ENCODE results near the gene PTPRU.
"Not testable (repeated sequence)": the region's sequence is repeated elsewhere in the genome, so short reads cannot be mapped to it uniquely, and the experiment has no call there.

The PTPRU gene

DNA sequence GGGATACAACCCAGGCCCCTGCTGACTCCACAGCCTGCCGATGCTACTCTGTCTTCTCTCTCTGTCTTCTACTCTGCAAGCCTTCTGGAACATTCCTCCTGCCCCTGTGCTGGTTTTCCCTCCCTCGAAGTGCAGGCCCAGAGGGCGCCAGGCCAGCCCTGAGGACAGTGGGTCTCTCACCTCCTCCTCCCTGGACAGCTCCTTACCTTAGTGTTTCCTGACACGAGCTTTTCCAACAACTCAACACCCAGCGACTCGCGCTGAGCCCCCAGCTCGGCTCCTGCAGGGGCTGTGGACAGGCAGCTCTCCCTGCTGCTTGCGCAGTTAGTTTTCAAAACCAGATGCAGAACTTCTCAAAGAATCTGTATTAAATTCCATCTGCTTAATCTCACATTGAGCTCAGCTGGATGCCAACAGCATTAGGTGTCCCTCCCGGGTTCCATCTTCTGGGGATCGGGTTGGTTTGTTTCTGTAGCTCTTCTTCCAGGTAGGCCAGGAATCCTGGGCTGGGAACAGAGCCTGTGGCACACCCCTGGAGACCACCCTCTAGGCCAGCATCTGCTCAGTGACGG lies 54.2 kb downstream of the PTPRU start:
- DNase-seq (ENCODE audit: low read depth): no peak

DNA sequence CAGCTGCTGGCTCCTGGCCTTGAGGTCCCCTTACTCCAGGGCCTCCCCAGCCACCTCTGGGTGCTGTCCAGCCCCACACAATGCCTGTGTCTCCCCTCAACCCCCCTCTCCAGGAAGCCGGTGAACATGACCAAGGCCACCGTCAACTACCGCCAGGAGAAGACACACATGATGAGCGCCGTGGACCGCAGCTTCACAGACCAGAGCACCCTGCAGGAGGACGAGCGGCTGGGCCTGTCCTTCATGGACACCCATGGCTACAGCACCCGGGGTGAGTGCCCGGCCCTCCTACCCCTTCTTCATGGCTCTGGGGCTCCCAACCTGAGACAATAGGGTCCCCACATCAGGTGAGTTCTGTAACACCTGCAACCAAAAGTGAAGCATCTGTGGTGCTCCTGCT lies 55.4 kb downstream of the PTPRU start:
- DNase-seq (ENCODE audit: low read depth): no peak

DNA sequence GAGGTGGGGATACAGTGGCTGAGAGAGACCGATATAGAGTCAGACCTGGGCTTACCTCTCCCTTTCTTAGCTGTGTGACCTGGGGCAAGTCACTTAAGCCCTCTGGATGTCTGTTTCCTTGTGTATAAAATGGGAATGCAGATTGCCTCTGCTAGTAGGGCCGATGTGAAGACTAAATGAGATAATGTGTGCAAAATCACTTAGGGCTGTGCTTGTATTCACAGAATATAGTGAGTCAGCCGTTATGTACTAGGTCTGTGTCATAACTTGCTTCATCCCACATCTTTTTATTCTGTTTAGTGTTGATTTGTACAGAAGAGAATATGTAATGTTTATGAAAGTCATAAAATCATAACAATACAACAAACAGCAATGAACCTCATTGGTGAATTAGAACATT lies 56.0 kb downstream of the PTPRU start:
- no peak for DNase-seq (ENCODE audit: low read depth)

DNA sequence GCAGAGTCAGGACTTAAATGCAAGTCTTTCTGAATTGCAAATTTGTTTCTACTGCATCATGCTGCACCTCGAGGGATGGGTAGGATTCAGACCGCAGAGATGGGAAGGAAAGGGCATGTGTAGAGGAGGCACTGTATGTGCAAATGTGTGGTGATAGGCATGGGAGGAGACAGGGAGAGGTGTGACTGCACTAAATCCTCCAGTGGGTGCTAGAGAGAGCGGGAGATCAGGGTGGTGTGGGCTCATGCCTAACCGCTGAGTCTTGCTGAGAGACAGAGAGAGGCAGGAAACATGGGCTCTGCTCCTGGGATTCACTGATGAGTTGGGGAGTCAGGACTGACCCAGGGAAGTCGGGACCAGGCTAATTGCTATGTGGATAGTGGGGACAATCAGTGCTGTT lies 61.1 kb downstream of the PTPRU start:
- no peak for DNase-seq (ENCODE audit: low read depth)

DNA sequence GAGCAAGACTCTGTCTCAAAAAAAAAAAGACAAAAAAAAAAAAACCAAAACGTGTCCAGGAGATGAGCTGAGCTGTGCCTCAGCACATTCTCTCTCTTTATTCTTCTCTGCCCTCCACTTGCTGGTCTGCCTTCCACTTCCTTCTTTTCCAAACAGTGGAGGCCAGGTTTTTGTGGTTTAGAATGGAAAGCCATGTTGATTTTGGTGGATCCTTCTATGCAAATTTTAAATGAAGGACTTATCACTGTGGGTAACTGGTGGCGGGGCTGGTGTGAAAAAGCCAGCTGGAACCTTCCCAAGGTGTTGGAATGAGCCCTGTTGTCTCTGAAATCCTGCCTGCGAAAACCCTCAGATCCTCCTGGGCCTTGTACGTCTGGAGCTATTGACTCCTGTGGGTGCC lies 61.9 kb downstream of the PTPRU start:
- no peak for DNase-seq (ENCODE audit: low read depth)

DNA sequence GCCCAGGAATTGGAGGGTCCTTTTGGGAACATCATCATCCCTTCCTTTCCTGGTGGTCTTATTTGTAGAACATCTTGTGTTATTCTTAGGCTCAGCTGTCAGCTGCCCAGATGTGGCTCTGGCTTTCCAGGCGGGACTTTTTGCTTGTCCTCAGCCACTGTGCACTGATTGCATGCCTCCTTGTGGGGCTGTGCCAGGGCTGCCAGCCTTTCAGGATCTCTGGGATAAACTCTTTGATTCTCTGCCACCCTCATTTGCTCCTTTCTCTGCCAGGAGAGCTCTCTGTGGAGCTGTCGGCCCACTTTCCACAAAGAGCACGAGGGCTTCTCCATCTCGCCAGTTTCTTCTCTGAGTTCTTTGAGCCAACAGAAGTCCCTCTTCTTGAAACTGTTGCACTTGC lies 63.1 kb downstream of the PTPRU start:
- DNase-seq (ENCODE audit: low read depth): no peak

DNA sequence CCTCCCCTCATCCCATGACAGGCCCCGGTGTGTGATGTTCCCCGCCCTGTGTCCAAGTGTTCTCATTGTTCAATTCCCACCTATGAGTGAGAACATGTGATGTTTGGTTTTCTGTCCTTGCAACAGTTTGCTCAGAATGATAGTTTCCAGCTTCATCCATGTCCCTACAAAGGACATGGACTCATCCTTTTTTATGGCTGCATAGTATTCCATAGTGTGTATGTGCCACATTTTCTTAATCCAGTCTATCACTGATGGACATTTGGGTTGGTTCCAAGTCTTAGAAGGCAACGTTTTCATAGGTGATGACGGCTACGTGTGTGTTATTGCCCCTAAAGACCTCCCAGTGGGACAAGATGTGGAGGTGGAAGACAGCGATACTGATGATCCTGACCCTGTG lies 65.4 kb downstream of the PTPRU start:
- DNase-seq (ENCODE audit: low read depth): not testable (repeated sequence)

DNA sequence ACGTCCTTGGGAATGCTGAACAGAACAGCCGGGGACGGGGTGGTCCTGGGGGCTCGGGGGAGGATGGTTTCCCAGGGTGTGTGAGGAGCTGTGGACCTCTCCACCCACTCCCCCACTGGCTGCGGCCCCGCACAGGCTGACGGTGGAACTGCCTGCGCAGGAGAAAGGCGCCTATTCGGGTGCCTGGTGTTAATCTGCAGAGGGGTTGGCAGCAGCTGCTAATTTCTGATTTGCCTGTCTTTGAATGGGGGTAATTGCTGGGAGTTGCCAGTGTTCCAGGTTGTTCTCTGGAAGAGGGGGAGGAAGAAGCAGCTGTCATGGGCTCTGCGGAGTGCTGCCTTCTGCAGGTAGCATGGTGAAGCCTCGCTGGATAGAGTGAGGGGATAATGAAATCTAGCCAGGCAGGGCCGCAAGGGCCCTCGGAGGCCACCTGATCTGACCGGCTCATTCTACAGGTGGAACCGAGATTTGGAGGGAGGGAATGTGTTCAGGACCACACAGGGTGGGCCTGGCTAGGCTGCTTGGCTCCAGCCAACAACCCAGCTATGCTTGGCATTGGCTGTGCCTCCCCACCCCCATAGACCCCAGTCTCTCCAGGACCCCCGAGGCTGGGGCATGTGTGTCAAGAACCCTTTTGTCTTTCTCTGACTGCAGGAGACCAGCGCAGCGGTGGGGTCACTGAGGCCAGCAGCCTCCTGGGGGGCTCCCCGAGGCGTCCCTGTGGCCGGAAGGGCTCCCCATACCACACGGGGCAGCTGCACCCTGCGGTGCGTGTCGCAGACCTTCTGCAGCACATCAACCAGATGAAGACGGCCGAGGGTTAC lies 67.1 kb downstream of the PTPRU start:
- no peak for DNase-seq (ENCODE audit: low read depth)

DNA sequence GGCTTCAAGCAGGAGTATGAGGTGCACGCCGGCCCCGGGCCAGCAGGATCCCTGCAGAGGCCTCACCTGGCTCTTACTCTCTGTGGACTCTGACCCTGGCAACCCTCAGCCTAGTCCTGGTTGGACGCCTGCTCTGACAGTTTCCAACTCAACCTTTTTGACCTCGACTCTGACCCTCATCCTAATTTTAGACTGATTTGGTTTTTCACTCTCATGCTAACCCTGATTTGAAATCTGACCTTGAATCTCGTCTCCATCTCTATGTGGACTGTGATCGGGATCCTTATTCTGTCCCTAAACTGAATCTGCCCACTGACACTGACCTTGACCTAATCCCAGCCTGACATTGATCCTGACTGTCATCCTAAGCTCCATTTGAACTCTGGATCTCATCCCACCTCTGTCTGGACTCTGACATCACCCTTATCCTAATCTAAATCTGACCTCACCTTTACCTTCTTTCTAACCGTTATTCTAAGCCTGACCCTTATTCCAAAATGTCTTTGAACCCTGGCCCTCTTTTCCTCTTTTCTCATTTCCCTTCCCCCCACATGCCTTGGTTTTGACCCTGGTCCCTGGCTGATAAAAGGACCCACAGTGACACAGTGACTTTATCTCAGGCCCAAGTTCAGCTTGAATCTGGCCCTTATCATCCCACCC lies 67.8 kb downstream of the PTPRU start:
- DNase-seq (ENCODE audit: low read depth): no peak

DNA sequence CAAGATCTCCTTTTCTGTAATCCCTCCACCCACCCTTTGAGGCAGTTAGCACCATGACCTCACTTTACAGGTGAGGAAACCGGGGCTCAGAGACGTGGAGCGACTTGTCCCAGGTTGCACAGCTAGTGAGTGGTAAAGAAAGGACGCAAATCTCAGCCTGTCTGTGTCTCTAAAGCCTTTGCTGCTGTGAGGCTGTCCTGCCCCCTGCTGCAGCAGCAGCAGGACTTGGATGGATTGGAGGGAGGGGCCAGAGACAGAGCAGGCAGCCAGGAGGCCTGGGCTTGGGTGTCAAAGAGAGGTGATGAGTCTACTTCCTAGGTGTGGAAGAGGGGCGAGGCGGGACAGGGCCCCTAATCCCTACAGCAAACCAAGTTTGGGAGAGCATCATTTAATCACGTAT lies 69.6 kb downstream of the PTPRU start:
- DNase-seq (ENCODE audit: low read depth): no peak

DNA sequence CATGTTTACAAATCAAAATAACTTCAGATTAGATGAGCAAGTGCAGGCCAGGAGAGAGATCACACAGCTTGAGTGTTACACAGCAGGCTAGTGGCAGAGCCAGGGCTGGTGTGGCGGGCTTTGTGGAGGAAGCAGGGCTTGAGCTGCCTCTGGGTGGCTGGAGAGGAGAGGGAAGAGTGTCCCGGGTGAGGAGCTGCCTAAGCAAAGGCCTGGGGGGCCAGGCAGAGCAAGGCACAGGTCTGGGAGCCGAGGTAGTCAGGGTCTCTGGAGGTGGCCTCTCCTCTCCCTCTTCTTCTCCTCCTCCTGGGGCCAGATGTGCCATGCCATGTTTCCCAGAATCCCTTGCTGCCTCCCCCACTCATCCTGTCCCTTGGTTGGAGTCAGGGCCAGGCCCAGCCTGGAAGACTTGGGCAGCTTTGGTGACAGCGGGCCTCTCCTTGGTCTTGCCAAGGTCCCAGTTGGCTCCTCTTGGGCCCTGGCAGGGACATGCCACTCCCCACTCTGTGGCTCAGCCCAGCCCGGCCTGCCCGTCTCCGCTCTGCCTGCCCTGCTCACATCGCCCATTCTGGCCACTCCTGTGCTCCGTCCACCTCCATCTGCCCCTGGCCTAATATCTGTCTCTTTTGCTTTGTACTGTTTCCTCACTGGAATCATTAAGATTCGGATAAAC lies 70.3 kb downstream of the PTPRU start:
- no peak for DNase-seq (ENCODE audit: low read depth)

DNA sequence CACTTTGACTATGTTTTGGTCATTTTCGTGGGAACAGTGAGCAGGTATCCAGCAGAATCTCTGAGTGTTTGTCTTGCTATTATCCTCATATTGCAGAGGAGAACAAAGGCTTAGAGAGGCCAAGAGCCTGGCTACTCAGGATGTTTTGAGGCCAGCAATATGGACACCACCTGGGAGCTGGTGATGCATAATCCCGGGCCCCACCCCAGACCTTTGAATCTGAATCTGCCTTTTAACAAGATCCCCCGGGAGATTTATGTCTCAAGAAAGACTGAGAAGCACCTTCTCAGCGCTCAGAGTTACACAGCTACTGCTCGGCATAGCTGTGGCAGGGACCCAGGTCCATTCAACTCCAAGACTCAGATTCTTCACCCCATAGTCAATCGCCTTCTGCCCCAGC lies 72.8 kb downstream of the PTPRU start:
- DNase-seq (ENCODE audit: low read depth): no peak

DNA sequence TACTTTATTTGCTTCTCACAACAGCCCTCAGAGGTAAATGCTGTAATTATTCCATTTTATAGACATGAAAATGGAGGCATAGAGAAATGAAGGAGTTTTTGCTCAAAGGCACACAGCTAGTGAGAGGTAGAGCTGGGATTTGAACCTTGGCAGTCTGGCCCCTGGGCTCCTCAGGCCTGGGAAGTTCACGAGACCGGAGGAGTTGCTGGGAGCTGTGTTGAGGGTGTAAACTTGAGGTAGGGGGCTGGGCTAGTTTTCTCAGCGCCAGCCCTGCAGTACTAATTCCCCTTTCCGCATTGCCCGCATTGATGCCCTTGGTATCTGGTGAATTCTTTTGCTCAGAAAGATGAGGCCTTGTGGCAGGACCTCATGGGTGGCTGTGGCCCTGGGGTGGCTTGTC lies 73.3 kb downstream of the PTPRU start:
- no peak for DNase-seq (ENCODE audit: low read depth)

DNA sequence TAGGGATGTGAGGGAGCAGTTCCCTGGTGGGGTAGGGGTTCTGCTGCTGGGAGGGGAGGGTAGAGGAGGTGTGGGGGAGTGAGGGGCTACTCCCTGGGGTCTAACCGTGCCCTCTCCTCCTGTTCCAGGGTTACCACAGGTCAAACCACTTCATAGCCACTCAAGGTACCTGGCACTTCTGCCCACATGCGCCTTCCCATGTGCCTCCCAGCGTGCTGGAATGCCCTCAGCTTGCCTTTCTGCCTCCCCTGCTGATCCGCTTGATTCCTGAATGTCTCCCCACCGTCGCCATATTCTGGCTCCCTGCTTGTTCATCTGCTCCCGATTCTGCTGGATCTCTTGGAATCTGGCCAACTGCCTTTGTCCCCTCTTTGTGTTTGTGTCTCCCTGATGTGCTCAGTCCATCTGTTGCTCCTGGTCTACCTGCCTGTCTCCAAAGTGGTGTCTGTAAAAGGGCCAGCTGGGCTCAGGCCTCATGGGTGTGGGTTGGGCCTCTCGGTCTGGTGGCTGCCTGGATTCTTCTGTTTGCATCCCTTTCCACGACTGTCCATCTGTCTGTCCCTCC lies 74.4 kb downstream of the PTPRU start:
- DNase-seq (ENCODE audit: low read depth): no peak

DNA sequence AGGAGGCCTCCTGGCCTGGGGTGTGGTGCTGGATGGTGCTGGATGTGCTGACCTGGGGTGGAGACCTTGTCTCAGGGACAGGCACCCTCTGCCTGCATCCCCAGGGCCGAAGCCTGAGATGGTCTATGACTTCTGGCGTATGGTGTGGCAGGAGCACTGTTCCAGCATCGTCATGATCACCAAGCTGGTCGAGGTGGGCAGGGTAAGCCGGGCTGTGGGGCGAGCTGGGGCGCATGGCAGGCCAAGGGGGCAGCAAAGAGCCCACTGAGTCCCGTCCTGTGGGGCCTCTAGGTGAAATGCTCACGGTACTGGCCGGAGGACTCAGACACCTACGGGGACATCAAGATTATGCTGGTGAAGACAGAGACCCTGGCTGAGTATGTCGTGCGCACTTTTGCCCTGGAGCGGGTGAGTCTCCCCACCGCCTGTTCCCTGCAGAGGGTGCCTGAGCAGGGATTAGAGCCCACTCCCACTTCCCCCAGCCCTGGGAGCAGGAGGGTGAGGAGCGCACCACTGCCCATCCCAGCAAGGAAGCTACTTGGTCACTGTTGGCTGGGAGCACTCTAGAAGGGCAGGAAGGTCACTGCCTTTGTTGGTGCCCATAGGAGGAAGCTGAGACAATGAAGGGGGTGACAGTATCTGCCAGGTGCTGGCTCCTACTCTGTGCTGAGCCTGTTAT lies 75.2 kb downstream of the PTPRU start:
- no peak for DNase-seq (ENCODE audit: low read depth)

DNA sequence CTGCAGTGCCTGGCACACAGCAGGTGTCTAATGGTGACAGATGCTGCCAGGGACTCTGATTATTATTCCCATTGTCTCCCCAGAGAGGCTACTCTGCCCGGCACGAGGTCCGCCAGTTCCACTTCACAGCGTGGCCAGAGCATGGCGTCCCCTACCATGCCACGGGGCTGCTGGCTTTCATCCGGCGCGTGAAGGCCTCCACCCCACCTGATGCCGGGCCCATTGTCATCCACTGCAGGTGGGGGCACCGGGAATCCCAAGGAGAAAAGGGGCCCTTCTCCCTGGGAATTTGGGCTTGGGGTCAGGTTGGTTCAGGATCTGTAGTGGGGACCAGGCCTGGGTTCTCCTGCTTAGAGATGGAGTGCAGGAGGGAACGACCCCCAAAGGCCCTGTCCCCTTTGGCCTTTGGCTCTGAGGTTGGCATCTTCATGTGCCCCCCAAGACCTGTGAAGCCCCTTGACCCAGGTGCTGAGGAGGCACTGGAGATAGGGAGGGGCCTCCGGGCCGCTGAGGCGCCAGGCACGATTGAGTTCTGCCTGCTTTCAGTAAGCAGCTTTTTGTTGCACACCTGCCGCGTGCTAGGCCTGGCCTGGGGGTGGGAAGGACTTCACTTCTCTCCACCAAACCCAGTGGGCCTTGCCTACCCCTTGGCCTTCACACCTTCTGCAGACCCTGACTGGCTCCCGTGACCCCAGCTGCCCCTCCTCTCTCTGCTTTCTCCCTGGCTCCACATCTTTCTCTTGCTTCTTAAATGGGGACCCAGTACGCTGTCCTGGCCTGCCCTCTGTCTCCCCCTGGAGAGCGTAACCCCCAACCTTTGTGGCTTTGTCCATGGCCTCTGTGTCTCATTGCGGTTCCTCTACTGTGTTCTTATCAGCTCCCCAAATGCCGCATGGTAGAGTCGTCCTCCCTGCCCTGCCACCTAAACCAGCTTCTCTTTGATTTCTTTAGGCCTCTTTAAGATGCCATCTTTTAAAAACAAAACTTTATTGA lies 76.4 kb downstream of the PTPRU start:
- no peak for DNase-seq (ENCODE audit: low read depth)

DNA sequence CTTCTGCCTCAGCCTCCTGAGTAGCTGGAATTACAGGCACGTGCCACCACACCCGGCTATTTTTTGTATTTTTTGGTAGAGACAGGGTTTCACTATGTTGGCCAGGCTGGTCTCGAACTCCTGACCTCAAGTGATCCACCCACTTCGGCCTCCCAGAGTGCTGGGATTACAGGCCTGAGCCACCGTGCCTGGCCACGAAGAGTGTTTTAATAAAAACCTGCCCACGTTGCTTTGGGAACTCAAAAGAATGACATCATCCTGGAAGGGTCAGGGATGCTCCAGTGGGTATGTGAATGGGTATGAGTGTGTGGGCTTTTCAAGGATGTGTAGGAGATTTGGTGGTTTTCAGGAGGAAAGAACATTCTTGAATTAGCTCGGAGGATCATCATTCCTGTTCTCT lies 78.4 kb downstream of the PTPRU start:
- not testable (repeated sequence) for DNase-seq (ENCODE audit: low read depth)

DNA sequence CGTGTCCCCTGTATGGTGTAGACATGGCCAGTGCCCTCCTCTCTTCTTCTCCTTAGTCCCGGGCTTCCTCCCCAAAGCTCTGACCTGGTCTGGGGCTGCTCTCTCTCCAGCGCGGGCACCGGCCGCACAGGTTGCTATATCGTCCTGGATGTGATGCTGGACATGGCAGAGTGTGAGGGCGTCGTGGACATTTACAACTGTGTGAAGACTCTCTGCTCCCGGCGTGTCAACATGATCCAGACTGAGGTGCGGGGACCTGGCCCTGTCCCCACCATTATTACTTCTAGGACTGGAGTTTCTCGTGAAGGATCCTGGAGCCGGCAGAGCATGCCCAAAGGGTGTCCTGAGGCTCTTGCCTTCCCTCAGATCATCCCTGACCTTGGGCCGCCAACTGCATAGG lies 78.9 kb downstream of the PTPRU start:
- DNase-seq (ENCODE audit: low read depth): no peak

DNA sequence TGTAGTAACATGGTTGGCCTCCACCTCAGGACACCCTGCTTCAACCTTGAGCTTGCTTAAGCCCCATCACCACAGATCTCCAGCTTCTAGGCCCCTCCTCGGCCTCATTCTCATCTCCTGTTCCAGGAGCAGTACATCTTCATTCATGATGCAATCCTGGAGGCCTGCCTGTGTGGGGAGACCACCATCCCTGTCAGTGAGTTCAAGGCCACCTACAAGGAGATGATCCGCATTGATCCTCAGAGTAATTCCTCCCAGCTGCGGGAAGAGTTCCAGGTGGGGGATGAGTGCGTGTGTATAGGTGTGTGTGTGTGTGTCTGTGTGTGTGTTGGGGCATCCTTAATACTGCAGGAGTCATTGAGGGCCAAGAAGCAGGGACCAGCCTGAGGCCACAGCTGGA lies 79.6 kb downstream of the PTPRU start:
- DNase-seq (ENCODE audit: low read depth): no peak

DNA sequence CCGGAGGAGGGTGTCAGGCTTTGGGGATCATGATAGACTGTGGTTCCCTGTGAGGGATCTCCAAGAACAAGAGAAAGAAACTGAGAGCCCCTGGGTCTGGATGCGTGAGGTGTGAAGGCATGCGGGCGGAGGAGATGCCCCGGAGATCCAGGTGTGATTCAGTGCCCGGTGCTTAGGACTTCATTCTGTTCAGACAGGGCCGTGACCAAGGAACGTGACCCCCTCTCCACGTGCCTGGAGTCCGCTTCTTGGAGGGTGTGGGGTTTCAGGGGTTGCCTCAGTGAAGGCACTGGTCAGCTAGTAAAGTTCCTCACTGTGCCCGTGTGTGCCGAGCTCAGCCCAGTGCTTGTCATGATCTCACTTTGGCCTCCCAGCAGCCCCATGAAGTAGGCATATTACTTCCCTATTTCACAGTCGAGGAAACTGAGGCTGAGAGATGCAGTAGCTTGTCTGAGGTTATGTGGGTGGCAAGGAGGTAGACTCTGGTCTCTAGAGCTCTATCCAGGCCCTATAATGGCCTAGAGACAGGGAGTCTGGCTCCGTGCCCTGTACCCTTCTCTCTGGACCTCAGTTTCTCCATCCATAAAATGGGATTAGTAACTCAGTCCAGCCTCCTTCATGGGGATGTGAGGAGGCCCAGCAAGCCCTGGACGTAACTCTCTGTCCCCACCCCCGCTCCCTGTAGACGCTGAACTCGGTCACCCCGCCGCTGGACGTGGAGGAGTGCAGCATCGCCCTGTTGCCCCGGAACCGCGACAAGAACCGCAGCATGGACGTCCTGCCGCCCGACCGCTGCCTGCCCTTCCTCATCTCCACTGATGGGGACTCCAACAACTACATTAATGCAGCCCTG lies 81.0 kb downstream of the PTPRU start:
- no peak for DNase-seq (ENCODE audit: low read depth)

All from stimulated activated CD8-positive, alpha-beta memory T cell treated with anti-CD3 and anti-CD28 coated beads, Interleukin-12 subunit alpha, Interleukin-12 subunit beta, amount 100 ng/mL, for 4 hours (primary cell).